ENCODE results near the gene BECN2. TPM values are rescaled to one million over a fixed set of nuclear protein-coding genes. Genes with fewer than 3 reads are reported as not detected.

Gene BECN2
- total RNA-seq, 2 experiments from 2014 or later = not detected

- no peak for ATAC-seq
- no peak for TF ChIP-seq CTCF (IDR thresholded peaks at IDR 0.05)
- POLR2A ChIA-PET = no interaction called here
- no peak overlapping the region for H3K27ac Mint-ChIP-seq
- DNase-seq = no peak
- H3K9me3 Mint-ChIP-seq = peaks cover 4% of the 10 kb centered on the region
- H3K27me3 Mint-ChIP-seq = no peaks in the 10 kb centered on the region
- intact Hi-C loops (cut with micrococcal nuclease) = no loop called here
- H3K4me3 Mint-ChIP-seq = no peak overlapping the region
- CTCF ChIA-PET = no interaction called here
- H3K36me3 Mint-ChIP-seq (ENCODE audit: low read depth) = no peaks in the 10 kb centered on the region
- no peaks in the 10 kb centered on the region for H3K4me1 Mint-ChIP-seq (ENCODE audit: low read depth)
Observed at GRCh38 chr1:241939798-241940197, 17.8 kb upstream of the BECN2 start.

GRCh38 chr1:241942738-241943137 is 14.8 kb upstream of the BECN2 start:
- TF ChIP-seq CTCF (IDR thresholded peaks at IDR 0.05) = no peak
- Mint-ChIP-seq H3K27ac (no peak overlapping the region), H3K27me3 (no peaks in the 10 kb centered on the region), H3K36me3 (ENCODE audit: low read depth) (no peaks in the 10 kb centered on the region), H3K4me1 (ENCODE audit: low read depth) (no peaks in the 10 kb centered on the region), H3K4me3 (no peak overlapping the region), H3K9me3 (peaks cover 4% of the 10 kb centered on the region)
- intact Hi-C loops (cut with micrococcal nuclease) = no loop called here
- ATAC-seq (no peak), DNase-seq (no peak)
- ChIA-PET POLR2A (interaction anchor here (0.7 kb wide), 1 partner anchor 86 kb away, joined by 4 read pairs; no protein-coding TSS in a partner anchor), CTCF (no interaction called here)

- Mint-ChIP-seq H3K27ac (no peak overlapping the region), H3K27me3 (no peaks in the 10 kb centered on the region), H3K4me3 (no peak overlapping the region), H3K4me1 (ENCODE audit: low read depth) (no peaks in the 10 kb centered on the region), H3K9me3 (no peaks in the 10 kb centered on the region), H3K36me3 (ENCODE audit: low read depth) (no peaks in the 10 kb centered on the region)
- ChIA-PET POLR2A (no interaction called here), CTCF (no interaction called here)
- DNase-seq = no peak
- ATAC-seq = no peak
- intact Hi-C loops (cut with micrococcal nuclease) = no loop called here
- TF ChIP-seq CTCF (IDR thresholded peaks at IDR 0.05) = no peak
Observed at GRCh38 chr1:241944300-241944699, 13.3 kb upstream of the BECN2 start.

GRCh38 chr1:241947354-241947753 is 10.2 kb upstream of the BECN2 start:
- no peak for DNase-seq
- intact Hi-C loops (cut with micrococcal nuclease) = no loop called here
- no peak for ATAC-seq
- CTCF ChIA-PET = interaction anchor here (1.1 kb wide), 1 partner anchor 320 kb away, joined by 3 read pairs; no protein-coding TSS in a partner anchor
- no peak overlapping the region for H3K4me3 Mint-ChIP-seq
- TF ChIP-seq CTCF (IDR thresholded peaks at IDR 0.05) = no peak
- no peaks in the 10 kb centered on the region for H3K9me3 Mint-ChIP-seq
- H3K4me1 Mint-ChIP-seq (ENCODE audit: low read depth) = no peaks in the 10 kb centered on the region
- H3K27me3 Mint-ChIP-seq = no peaks in the 10 kb centered on the region
- no peak overlapping the region for H3K27ac Mint-ChIP-seq
- POLR2A ChIA-PET = no interaction called here
- no peaks in the 10 kb centered on the region for H3K36me3 Mint-ChIP-seq (ENCODE audit: low read depth)

- TF ChIP-seq CTCF (IDR thresholded peaks at IDR 0.05) = no peak
- H3K4me3 Mint-ChIP-seq = no peak overlapping the region
- POLR2A ChIA-PET = no interaction called here
- CTCF ChIA-PET = no interaction called here
- intact Hi-C loops (cut with micrococcal nuclease) = no loop called here
- no peaks in the 10 kb centered on the region for H3K9me3 Mint-ChIP-seq
- ATAC-seq (no peak), DNase-seq (no peak)
- no peak overlapping the region for H3K27ac Mint-ChIP-seq
- no peaks in the 10 kb centered on the region for H3K4me1 Mint-ChIP-seq (ENCODE audit: low read depth)
- no peaks in the 10 kb centered on the region for H3K27me3 Mint-ChIP-seq
- no peaks in the 10 kb centered on the region for H3K36me3 Mint-ChIP-seq (ENCODE audit: low read depth)
Observed at GRCh38 chr1:241950390-241950789, 7.2 kb upstream of the BECN2 start.

Data from activated CD8-positive, alpha-beta T cell treated with anti-CD3 and anti-CD28 coated beads for 36 hours (primary cell).